Omental fat pad (tissue), 4 donors: ENCODE results near the gene HYAL1. TPM values are rescaled to one million over a fixed set of nuclear protein-coding genes. Genes with fewer than 3 reads are reported as not detected.
"Not testable (repeated sequence)": the region's sequence is repeated elsewhere in the genome, so short reads cannot be mapped to it uniquely, and the experiment has no call there.

Experiments
- ATAC-seq: fragments of 150-250 bp; one replicate; pipeline ENCODE4 v1.9.1; 2016; ENCODE audit warnings: mild to moderate bottlenecking, moderate library complexity; ENCODE audit not compliant: low FRiP score
- DNase-seq: peaks from one replicate; pipeline ENCODE4 v3.0.0-alpha.2; 2019; ENCODE audit warnings: low spot score
- total RNA-seq, 4 donors: library from RNA; depleted of rRNA; stranded (reverse); fragments of >200 nt; gene quantifications; one replicate each; pipeline ENCODE4 v1.1.0, GENCODE V29; 2016
- TF ChIP-seq, protein P1 (sequence below), 3 donors: fragments of 450-650 bp; IDR thresholded peaks; one replicate each; pipeline ENCODE4 v1.5.1; 2016 to 2017; ENCODE audit warnings: antibody characterized with exemption in 3 of 3, mild to moderate bottlenecking in 3 of 3, moderate library complexity in 2 of 3

Gene HYAL1
- total RNA-seq, 4 donors from 2014 or later = 6.8 to 32.3 (median 14.6) TPM

DNA sequence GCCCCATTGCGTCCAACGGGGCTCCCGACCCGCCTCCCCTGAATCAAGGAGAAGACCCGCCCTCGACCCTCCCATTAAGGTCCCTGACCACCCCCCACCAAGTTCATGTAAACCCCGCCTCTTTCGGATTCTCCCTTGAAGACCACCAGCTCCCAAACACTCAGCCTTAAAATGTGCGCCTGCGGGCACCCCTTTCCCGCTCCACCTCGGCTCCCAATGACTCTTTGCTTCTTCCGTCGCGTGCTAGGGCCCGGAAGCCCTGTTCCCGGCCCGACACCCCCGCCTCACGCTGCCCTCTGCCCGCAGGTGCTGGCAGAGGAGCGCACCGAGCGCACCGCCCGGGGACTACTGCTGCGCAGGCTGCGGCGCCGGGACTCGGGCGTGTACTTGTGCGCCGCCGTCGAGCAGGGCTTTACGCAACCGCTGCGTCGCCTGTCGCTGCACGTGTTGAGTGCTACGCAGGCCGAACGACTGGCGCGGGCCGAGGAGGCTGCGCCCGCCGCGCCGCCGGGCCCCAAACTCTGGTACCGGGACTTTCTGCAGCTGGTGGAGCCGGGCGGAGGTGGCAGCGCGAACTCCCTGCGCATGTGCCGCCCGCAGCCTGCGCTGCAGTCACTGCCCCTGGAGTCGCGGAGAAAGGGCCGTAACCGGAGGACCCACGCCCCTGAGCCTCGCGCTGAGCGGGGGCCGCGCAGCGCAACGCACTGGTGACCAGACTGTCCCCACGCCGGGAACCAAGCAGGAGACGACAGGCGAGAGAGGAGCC, 27.2 kb downstream of the HYAL1 start:
- DNase-seq (no peak), ATAC-seq (no peak)
- TF ChIP-seq, protein P1, sequence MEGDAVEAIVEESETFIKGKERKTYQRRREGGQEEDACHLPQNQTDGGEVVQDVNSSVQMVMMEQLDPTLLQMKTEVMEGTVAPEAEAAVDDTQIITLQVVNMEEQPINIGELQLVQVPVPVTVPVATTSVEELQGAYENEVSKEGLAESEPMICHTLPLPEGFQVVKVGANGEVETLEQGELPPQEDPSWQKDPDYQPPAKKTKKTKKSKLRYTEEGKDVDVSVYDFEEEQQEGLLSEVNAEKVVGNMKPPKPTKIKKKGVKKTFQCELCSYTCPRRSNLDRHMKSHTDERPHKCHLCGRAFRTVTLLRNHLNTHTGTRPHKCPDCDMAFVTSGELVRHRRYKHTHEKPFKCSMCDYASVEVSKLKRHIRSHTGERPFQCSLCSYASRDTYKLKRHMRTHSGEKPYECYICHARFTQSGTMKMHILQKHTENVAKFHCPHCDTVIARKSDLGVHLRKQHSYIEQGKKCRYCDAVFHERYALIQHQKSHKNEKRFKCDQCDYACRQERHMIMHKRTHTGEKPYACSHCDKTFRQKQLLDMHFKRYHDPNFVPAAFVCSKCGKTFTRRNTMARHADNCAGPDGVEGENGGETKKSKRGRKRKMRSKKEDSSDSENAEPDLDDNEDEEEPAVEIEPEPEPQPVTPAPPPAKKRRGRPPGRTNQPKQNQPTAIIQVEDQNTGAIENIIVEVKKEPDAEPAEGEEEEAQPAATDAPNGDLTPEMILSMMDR (IDR thresholded peaks at IDR 0.05) = no peak

DNA sequence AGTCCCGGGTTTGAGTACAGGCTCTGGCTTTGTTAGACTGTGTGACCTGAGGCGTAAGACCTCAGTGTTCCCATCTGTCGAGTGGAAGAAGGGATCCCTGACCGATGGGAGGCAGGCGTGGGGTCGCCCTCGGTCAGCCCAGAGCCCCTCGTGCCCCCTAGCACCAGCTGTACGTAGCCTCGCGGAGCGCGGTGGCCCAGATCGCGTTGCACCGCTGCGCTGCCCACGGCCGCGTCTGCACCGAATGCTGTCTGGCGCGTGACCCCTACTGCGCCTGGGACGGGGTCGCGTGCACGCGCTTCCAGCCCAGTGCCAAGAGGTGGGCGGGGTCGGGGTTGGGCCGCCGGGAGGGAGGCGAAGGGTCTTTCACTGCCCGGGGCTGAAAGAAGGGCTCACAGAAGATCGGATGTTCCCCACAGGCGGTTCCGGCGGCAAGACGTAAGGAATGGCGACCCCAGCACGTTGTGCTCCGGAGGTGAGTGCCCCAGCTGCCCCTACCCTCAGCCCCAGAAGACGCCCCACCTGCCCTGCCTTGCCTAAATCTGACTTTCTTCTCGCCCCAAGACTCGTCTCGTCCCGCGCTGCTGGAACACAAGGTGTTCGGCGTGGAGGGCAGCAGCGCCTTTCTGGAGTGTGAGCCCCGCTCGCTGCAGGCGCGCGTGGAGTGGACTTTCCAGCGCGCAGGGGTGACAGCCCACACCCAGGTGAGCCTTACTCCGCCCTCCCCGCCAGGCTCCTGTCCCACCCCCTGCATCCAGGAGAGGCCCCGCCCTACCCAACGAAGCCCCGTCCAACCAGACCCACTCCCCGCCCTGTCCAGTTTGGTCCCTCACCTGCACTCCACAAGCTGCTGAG, 28.0 kb downstream of the HYAL1 start:
- DNase-seq = no peak
- ATAC-seq = no peak
- TF ChIP-seq, protein P1 (IDR thresholded peaks at IDR 0.05) = no peak

DNA sequence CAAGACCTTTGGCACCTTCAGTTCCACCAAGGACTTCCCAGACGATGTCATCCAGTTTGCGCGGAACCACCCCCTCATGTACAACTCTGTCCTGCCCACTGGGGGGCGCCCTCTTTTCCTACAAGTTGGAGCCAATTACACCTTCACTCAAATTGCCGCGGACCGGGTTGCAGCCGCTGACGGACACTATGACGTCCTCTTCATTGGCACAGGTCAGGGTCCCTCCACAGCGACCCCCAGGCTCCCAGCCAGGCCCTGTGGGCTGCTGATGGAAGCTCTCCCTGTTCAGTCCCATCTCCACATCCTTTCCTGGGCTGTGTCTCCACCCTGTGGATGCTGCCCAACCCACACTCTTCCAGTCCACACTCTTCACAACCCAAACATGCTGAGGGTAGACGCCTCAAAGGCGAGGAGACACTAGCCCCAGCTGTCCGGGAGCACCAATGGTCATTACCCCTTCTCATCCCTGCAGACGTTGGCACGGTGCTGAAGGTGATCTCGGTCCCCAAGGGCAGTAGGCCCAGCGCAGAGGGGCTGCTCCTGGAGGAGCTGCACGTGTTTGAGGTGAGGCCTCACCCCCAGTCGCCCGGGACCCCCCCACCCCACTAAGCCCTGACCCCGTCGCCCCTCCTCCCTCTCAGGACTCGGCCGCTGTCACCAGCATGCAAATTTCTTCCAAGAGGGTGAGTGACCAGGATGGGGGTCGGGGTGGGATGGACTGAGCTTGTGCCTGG, 28.8 kb downstream of the HYAL1 start:
- DNase-seq (peak; percentile 63), ATAC-seq (no peak)
- TF ChIP-seq, protein P1 (IDR thresholded peaks at IDR 0.05) = peak in 1 of 3 donors; percentile 19

DNA sequence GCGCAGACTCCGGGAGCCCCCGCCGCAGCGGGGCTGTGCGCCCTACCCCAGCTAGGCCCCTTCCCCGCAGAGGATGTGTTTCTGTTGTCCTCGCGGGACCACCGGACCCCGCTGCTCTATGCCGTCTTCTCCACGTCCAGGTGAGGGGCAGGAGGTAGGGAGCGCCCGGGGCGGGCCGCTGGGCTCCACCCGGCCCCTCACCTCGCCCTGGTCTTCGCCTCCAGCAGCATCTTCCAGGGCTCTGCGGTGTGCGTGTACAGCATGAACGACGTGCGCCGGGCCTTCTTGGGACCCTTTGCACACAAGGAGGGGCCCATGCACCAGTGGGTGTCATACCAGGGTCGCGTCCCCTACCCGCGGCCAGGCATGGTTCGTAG, 29.7 kb downstream of the HYAL1 start:
- ATAC-seq (no peak), DNase-seq (no peak)
- TF ChIP-seq, protein P1 (IDR thresholded peaks at IDR 0.05) = no peak

DNA sequence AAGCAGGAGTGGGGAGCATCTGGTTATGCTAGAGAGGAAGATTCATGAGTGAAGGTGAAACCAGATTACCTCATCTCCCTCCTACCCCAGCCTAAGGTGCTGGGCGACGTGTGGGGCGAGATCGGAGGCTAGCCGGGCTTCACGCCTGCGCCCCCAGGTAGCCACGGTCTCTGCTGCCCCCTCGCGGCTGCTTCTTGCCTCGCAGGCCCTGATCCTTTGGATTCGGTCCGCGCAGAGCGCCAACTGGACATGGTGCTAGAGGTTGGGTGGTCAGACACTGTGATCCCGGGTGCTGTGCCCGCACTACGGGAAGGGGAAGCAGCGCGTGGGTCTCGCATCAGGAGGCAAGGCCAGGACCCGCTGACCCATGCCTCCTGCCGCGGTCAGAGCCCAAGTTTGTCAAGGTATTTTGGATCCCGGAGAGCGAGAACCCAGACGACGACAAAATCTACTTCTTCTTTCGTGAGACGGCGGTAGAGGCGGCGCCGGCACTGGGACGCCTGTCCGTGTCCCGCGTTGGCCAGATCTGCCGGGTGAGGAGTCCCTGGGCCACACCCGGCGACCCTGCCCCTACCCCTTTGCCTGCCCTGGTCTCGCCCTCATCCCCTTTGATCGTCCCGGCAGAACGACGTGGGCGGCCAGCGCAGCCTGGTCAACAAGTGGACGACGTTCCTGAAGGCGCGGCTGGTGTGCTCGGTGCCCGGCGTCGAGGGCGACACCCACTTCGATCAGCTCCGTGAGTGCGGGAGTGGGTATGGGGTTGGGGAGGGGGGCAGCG, 30.3 kb downstream of the HYAL1 start:
- DNase-seq (peak; percentile 92), ATAC-seq (peak; percentile 50)
- TF ChIP-seq, protein P1 (IDR thresholded peaks at IDR 0.05) = peak in 2 of 3 donors; percentile 94 to 97

DNA sequence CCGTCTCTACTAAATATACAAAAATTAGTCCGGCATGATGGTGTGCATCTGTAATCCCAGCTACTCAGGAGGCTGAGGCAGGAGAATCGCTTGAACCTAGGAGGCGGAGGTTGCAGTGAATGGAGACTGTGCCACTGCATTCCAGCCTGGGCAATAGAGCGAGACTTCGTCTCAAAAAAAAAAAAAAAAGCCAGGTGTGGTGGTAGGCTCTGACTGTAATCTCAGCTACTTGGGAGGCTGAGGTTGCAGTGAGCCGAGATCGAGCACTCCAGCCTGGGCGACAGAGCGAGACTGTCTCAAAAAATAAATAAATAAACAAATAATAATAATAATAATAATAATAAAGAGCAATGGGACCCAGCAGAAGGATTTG, 30.9 kb downstream of the HYAL1 start:
- DNase-seq, ATAC-seq: not testable (repeated sequence)
